ENCODE measurements around the gene LEP.

Gene LEP

GRCh38 chr7:128240696-128241386, at the start of gene LEP:
Gene LEP, plus strand, starts transcription at chr7:128241278. Its CDS starts 10,741 bp downstream, at chr7:128252019.
- no peak for DNase-seq (ENCODE audit: low spot score)

GRCh38 chr7:128192497-128193142, 48.5 kb upstream of the LEP start:
- no peak for DNase-seq (ENCODE audit: low spot score)

GRCh38 chr7:128194533-128195282, 46.4 kb upstream of the LEP start:
- no peak for DNase-seq (ENCODE audit: low spot score)

- no peak for DNase-seq (ENCODE audit: low spot score)
Observed at GRCh38 chr7:128197589-128197988, 43.5 kb upstream of the LEP start.

GRCh38 chr7:128197989-128198580, 43.0 kb upstream of the LEP start:
- DNase-seq (ENCODE audit: low spot score), result no peak

- DNase-seq (ENCODE audit: low spot score), result no peak
Observed at GRCh38 chr7:128200376-128200775, 40.7 kb upstream of the LEP start.

- no peak for DNase-seq (ENCODE audit: low spot score)
Observed at GRCh38 chr7:128201067-128201689, 39.9 kb upstream of the LEP start.

GRCh38 chr7:128201690-128202085, 39.4 kb upstream of the LEP start:
- DNase-seq (ENCODE audit: low spot score), result no peak

GRCh38 chr7:128202287-128202957, 38.7 kb upstream of the LEP start:
- DNase-seq (ENCODE audit: low spot score), result no peak

GRCh38 chr7:128203047-128203491, 38.0 kb upstream of the LEP start:
- no peak for DNase-seq (ENCODE audit: low spot score)

- no peak for DNase-seq (ENCODE audit: low spot score)
Observed at GRCh38 chr7:128203710-128204214, 37.3 kb upstream of the LEP start.

- no peak for DNase-seq (ENCODE audit: low spot score)
Observed at GRCh38 chr7:128204455-128204854, 36.6 kb upstream of the LEP start.

GRCh38 chr7:128205068-128205467, 36.0 kb upstream of the LEP start:
- DNase-seq (ENCODE audit: low spot score), result no peak

GRCh38 chr7:128206017-128206746, 34.9 kb upstream of the LEP start:
- DNase-seq (ENCODE audit: low spot score), result no peak

GRCh38 chr7:128206747-128207500, 34.2 kb upstream of the LEP start:
- no peak for DNase-seq (ENCODE audit: low spot score)

GRCh38 chr7:128207609-128208008, 33.5 kb upstream of the LEP start:
- no peak for DNase-seq (ENCODE audit: low spot score)

GRCh38 chr7:128209229-128210035, 31.6 kb upstream of the LEP start:
- peak; percentile 81 for DNase-seq (ENCODE audit: low spot score)

- DNase-seq (ENCODE audit: low spot score), result no peak
Observed at GRCh38 chr7:128210036-128210347, 31.1 kb upstream of the LEP start.

Measured in kidney capillary endothelial cell (primary cell).